GM03348 (cell line): Measurements from ENCODE around the gene CRTAC1.
A peak's percentile ranks its signal among the peaks of the same experiment; 100 is the strongest.

ENCODE experiments used
- DNase-seq: peaks from one replicate; pipeline ENCODE4 v3.0.0; 2012; ENCODE audit warnings: low spot score

The CRTAC1 gene

DNA sequence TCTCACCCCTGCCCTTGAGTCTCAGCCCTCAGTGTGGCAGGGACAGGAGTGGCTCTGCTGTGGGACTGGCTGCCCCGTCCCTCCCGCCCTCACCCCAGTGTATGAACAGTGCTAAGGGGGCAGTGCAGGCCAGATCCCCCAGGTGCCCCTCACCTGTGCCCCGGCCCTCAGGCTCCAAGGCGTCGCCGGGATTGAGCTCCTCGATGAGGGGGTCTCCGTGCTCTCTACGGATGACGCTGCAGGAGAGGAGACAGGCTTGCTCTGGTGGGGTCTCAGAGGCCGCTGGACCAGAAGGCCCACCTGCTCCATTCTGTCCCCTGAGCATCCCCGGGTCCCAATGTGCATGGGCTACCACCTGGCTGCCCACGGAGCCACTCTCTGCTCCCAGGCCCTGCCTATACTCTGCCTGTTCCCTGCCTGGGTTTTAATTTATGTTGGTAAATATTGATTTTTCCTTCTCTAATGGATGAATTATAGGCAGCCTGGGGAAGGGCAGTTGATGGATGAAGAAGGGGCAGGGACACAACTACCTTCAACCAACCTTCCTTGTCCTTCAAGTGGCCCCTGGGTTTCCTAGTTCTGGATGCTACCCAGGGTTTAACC, 133.6 kb downstream of the CRTAC1 start:
- no peak for DNase-seq

DNA sequence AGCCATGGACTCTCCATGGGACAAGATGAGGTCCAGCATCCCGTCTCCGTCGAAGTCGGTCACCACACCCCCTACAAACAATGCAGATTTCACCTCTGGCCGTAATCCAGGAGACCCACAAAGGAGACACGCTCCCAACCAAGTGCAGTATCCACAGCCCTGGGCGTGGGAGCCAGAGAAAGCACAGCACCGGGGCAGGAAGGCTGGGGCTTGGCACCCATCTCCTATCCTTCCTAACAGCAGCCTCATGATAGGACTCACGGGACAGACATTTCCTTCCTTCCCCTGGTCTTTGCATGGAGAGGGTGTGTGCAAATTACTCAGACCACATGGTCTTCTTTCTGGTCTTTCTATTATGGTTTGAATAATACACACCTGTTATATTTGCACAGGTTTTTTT, 134.5 kb downstream of the CRTAC1 start:
- DNase-seq = no peak

DNA sequence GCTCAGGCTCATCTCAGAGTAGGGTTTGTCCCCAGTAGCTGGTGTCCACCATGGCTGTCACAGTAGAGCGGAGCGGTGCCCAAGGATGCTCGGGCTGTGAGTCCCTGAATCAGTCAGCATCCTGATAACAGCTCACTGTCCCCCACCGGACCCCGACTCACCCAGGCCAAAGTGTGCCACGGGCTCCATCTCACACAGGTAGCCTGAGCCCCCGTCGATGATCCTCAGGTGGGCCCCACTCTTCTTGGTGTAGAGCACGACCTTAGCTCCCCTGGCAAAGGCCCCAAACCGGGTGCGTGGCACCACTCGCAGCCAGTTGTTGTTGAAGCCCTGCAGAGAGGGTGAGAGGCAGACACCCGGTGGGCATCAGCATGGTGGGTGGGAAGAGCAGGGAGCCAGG, 135.3 kb downstream of the CRTAC1 start:
- no peak for DNase-seq

DNA sequence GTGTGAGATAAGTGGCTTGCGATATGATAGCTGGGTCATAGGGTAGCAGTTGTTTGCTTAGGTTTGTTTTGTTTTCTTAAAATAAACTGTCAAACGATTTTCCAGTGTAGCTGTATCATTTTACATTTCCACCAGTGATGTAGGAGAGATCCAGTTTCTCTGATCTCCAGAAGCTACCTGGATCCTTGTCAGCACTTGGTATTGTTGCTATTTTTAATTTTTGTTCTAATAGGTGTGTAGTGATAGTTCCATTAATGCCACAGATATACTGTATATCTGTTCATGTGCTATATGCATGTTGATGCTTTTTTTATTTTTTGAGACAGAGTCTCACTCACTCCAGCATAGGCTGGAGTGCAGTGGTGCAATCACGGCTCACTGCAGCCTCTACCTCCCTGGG, 136.3 kb downstream of the CRTAC1 start:
- DNase-seq = no peak

DNA sequence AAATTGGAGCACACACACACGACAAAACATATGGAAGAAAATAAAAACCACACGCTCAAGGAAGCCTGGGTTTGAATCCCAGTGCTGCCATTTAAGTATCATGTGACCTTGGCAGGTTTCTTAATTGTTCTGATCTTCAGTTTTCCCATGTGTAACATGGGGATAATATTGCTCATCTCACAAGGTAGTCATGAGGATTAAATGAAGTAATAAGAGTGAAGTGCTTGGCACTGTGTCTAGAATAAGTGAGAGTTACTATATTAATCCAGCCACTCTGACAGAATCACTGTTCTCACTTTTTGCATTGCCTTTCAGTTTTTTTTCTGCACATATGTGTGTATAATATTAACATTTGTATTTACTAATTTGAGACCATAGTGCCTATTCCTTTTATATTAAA, 137.5 kb downstream of the CRTAC1 start:
- DNase-seq = no peak

DNA sequence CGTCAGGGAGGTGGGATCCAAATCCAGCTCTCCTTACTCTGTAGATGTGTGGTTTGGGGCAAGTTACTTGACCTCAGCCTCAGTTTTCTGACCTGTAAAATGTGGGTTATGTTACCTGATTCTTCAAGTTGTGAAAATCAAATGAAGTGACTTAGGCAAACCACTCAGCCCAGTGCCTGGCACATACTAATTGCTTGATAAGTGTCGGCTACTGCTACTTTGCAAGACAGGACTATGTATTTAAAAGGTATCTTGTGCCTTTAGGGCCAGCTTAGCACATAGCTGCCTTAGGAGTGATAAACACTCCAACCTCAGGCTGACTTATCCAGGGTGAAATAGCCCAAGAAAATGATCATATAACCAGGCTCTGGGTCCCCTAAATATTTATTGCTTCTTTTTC, 137.9 kb downstream of the CRTAC1 start:
- no peak for DNase-seq

DNA sequence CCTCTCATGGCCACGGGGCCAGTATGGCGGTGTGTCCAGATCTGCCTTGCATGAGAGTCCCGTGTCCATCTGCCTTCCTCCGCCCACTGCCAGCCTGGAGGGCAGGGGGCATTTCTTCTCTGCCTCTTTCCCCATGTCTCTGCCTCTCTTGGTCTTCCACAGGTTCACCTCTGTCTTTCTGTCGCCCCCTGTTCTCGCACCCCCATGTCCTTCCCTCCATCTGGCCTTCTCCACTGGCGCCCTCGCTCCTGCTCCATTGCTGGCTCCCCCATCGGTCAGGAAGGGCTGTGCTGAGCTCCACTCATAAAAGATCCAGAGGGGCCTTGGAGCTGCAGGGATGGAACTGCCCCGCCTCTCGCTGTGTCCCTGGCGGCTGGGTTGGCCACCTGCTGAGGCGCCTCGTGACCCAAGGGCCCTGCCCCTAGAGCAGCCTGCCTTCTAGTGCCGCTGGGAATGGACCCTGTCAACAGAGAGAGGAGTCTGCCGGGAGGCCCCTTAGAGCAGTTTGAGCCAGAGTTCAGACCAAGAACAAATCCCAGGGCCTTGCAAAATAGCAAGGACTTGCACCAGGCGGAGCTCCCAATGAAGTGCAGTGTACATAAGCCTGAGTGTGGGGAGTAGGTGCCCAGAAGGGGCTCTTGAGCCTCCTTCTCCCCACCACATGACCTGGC, 138.8 kb downstream of the CRTAC1 start:
- DNase-seq = no peak

DNA sequence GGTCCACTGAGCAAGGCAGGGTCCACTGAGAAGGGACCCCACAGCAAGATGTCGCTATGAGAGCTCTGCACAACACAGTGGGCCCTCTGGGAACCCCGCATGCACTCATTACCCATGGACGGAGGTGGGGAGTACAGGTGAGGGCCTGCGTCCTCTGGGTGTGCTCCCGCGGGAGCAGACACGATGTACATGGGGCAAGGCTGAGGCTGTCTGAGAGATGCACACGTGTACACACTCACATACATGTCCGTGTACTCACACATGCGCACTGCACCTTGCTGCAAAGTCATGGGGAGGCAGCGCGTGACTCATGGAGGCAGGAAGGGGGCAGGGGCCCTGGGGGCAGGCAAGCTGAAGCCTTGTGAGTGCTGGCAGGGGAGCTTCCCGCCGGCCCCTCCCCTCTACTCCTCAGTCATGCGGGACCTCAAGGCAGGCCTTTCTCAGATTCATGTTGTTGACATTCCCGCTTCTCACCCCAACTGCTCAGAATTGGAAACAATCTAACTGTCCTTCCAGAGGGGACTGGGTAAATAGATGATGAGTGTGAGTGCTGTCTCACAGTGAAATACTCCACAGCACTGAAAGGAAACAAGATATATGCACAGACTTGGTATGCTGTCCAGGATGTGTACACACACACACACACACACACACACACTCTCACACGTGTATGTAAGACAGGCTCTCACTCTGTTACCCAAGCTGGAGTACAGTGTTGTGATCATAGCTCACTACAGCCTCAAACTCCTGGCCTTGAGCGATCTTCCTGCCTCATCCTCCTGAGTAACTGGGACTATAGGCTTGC, 140.8 kb downstream of the CRTAC1 start:
- DNase-seq = no peak

DNA sequence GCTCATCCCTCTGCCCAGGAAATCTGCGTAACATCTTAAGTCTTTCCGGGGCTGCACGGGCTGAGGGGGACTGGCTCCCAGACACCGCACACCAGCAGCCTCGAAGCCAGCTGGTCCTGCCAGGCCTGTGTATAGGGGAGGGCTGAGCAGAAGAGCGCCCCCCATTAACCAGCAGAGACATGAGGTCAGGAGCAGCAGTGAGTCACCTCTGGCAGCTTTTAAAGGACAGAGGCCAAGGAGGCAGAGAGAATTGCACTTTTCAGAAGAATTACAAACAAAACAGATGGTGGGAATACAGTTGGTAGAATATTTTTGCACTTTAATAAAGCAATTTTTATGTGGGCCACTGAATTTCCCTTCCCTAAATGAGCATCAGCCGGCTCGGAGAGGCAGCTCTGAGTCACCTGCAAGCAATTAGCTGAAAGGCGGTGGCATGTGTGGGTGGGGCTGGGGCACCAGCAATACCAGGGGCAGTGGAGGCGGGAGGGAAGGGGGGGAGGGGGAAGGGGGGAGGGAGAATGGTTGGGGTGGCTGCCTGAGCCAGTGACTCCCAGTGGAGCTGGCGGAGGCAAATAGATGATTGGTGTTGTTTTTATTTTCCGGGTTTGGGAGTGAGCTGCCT, 141.7 kb downstream of the CRTAC1 start:
- DNase-seq = peak; percentile 73

DNA sequence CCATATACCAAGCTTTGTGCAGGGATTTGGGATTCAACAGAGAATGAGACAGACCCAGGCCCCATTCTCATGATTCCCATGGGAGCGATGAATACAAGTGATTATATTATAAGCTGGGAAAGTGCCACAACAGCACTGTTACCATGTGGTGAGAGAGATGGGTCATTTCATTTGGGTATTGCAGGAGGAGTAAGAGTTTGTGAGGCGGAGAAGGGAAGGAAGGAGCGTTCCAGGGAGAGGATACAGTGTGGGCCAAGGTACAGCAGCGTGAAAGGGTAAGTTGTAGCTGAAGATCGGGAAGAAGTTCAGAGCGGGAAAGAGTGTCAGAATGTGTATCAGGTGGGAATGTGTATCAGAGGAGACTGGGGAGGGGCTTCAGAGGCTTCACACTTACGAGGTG, 142.3 kb downstream of the CRTAC1 start:
- DNase-seq = no peak

DNA sequence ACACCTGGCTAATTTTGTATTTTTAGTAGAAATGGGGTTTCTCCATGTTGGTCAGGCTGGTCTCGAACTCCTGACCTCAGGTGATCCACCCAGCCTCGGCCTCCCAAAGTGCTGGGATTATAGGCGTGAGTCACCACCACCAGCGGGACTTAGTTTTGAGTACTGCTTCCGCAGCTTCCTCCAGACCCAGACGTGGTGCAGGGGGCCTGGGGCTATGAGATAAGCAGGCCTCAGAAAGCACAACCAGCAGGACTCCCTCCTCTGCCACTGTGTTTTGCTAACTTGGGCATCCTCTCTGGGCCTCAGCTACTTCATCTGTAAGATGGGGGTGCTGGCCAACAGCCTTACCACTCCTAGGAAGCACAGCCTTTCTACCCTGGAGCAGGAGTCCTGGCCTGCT, 143.0 kb downstream of the CRTAC1 start:
- DNase-seq = no peak

DNA sequence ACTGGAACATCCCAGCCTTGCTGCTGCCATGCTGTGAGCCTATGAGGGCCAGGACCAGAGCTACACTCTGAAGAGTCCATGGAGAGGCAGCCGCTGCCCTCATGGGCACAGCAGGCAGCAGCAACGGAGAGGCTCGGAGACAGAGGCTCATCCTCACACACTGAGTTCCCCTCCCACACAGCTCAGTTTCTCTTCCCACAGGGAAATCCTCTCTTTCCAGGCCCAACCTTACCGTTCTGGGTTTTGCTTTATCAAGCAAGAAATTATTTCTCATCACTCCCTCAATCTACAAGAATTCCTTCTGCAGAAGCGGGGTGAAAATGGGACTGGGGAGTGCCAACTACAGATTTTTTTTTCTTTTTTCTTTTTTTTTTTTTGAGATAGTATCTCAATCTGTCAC, 144.1 kb downstream of the CRTAC1 start:
- no peak for DNase-seq

DNA sequence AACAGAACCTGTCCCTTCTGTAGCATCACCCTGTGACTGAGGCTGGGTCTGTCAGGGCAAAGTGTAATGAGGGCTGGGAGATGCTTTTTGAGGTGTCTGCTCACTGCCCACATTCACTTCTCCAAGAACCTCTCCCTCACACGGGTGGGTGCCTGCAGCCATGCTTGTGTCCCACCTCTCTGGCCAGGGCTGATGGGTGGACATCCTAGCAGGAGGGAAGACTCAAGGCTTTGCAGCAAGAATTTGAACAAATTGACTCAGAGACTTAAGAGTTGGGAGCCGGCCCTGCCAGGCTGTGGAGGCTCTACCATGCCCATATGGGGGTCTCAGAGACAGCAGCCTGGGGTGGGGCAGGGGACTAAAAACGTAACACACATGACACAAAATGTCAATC, 147.3 kb downstream of the CRTAC1 start:
- no peak for DNase-seq

DNA sequence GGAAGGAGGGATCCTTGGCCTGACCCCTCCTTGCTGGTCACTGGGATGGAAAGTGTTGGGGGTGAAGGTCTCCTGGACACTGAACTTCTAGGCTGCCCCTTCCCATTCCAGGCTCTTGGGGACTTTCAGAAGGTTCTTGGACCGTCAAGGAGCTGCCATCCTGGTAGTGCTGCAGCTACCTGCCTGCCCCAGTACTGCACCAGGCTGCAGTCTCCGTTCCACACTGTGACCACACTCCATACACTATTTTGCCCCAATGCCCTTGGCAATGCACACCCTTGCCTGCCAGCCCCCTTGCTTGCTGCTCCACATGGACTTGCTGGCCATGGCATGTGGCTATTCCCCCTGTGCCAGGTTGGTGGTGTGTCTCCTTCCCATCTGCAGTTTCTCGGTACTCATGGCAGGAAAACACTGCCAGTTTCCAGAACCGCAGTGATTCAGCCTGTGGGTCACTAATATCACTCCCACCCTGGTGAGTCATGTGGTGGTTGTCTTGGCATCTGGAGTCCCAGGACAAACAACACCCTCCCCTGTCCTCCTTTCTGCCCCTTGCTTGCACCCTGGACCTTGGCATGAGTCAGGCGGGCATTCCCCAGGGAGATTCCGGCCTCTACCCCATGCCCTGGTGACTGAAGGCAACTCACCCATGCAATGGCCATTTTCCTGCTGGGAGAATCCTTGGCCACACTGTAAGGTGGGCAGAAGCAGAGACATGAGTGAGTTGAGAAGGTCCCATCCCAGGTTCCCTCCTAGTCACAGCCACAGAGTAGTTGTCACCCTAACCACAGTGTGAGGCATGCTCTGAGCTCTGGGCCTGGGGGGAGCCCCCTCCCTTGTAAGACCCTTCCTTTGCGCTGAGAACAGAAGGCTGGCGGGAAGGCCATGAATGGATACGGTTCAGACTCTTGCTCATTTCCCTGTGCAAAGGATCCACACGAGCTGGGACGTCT, 148.0 kb downstream of the CRTAC1 start:
- peak; percentile 88 for DNase-seq

DNA sequence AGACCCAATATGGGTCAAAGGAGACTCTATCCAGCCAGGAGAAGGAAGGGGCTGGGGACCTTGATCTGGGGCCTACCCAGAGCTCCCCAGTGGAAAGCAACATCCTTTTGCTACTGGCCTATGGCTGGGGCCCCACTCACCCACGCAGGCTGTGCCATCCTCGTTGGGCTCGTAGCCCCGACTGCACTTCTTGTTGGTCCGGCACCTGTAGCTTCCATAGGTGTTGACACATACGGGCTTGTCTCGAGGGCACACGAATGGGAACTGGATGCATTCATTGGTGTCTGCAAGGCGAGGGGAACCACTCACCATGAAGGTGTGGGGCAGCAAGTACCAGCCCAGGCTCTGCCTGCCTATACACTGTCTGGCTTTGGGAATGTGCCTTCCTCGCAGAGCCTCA, 150.3 kb downstream of the CRTAC1 start:
- DNase-seq = no peak

DNA sequence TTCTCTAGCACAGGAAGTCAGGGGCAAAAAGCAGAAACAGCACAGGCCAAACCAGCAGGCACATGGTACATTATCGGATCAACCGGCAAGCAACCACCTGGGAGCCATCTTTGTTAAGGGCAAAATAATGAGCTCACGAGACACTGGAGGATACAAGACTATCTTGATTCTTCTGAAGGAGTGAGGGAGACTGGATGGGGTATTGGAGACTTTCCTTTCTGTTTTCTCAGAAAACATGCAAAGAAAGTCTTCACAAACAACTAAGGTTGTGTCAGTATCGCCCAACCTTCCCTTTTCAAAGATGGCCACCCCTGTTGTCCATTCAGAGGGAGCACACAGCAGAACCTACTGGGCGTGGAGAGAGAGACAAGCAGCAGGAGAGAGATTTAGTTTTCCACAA, 151.2 kb downstream of the CRTAC1 start:
- DNase-seq = no peak

DNA sequence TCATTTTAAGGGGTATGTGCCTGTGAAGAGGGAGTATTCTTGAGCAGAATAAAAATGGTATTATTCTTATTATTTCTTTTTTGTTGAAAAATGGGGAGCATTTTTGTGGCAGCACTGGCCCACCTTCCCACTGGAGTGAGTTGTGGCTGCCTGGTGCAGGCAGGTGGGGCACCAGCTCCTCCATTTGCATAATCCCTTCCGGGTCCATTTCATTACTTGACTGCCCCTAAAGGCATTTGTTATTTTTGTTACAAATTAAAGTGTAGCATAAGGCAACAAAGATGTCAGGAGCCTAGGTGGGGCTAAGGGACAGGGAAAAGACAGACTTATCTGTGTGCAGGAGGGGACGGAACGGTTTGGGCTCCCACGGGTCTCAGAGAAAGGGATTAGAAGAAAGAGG, 154.0 kb downstream of the CRTAC1 start:
- no peak for DNase-seq

DNA sequence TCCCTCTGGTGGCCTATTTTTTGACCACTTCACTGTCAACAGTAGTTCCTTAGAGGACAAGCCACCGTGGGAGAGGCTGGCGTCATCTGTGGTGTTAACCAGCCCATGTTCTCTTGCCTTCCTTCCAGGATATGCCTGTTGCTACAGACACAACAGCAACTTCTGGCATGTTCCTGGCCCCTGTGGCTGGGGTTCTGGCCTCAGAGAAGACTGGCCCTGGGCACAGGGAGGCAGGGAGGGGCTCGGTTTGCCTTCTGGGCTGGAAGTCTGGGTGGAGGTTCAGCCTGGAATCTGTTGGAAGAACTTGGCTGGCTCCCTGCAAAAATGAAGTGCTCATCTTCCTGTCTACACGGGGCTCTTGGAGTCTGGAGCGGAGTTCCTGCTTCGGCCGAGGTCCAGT, 155.0 kb downstream of the CRTAC1 start:
- DNase-seq = no peak

DNA sequence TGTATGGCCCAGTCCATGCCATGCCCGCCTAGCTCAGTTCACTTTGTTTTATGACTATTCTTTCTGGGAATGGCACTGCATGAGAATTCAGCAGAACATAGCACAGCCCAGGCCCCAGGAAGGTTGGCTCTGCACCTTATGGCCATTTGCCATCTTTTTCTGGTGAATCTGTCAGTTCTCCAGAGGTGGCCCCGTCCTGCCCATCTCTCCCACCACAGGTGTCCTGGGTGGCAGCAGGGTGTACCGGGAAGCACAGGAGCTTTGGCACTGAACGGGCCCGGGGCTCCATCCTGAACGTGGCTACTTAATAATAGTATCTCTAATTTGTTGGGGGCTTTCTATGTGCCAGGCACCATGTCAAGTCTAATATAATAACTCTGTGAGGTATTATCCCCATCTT, 156.1 kb downstream of the CRTAC1 start:
- no peak for DNase-seq

DNA sequence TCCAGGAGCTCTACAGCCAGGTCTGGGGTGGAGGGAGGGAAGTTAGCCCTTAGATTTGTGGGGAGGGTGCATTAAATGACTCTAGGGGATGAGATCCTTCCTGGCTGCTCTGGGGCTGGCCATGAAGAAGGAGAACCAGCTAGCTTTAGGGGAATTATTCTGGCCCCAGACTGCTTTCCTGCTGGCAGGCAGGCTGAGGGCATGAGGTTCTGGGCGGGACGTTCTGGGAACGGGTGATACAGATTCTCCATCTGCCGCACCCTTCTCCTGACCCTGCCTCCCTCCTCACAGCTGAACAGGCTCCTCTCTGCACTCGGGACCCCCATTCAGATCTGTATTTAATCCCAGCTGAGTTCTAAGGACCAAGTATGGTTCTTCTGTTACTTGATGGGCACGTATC, 156.9 kb downstream of the CRTAC1 start:
- DNase-seq = no peak

DNA sequence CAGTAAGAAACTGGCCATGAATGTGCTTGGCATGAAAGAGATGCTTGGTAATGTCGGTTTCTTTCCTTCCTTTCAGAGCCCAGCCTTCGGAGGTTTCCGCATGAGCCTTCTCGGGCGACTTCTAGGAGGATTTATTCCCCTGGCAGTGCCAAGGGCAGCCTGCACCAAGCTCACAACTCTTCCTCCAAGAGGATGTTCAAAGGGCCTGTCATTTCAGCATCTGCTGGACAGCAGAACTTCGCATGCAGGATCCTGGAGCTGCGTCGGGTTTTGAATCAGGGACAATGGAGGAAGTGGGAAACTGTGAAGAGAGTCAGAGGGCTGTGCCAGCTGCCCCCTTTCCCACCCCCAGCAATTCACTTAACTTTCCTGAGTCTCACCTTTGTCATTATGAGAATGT, 159.4 kb downstream of the CRTAC1 start:
- no peak for DNase-seq
